Measurements from ENCODE around the gene PROZ.
"Not testable (repeated sequence)": the region's sequence is repeated elsewhere in the genome, so short reads cannot be mapped to it uniquely, and the experiment has no call there.

PROZ gene

GRCh38 chr13:113157929-113158747 lies at the start of gene PROZ:
Gene PROZ (plus strand): TSS chr13:113158648. CDS start chr13:113158661, 13 bp downstream.
- no peaks in the 10 kb centered on the region for H3K27me3 ChIP-seq (ENCODE audit: control insufficient read depth, insufficient read depth, low read length)
- no peak within 1 kb of the TSS for H3K4me3 ChIP-seq (ENCODE audit: low read depth, low read length)
- H3K9ac ChIP-seq (ENCODE audit: low read depth, low read length): peak within 1 kb of the TSS; percentile 37
- peaks cover 9% of the 10 kb centered on the region for H3K4me1 ChIP-seq (ENCODE audit: control insufficient read depth, insufficient read depth, low read length)
- H3K9me3 ChIP-seq (ENCODE audit: control insufficient read depth, insufficient read depth, low read length): no peaks in the 10 kb centered on the region
- H3K36me3 ChIP-seq (ENCODE audit: control insufficient read depth, insufficient read depth, low read length): no peaks in the 10 kb centered on the region

- H3K4me3 ChIP-seq (ENCODE audit: low read depth, low read length): peak overlapping the region; percentile 49
- no peaks in the 10 kb centered on the region for H3K4me1 ChIP-seq (ENCODE audit: control insufficient read depth, insufficient read depth, low read length)
- no peaks in the 10 kb centered on the region for H3K9me3 ChIP-seq (ENCODE audit: control insufficient read depth, insufficient read depth, low read length)
- H3K9ac ChIP-seq (ENCODE audit: low read depth, low read length): no peak overlapping the region
- H3K36me3 ChIP-seq (ENCODE audit: control insufficient read depth, insufficient read depth, low read length): no peaks in the 10 kb centered on the region
- peaks cover 25% of the 10 kb centered on the region for H3K27me3 ChIP-seq (ENCODE audit: control insufficient read depth, insufficient read depth, low read length)
Observed at GRCh38 chr13:113109151-113110047, 49.0 kb upstream of the PROZ start.

GRCh38 chr13:113110048-113110851 lies 48.2 kb upstream of the PROZ start:
- no peaks in the 10 kb centered on the region for H3K9me3 ChIP-seq (ENCODE audit: control insufficient read depth, insufficient read depth, low read length)

GRCh38 chr13:113110852-113111315 lies 47.6 kb upstream of the PROZ start:
- H3K9me3 ChIP-seq (ENCODE audit: control insufficient read depth, insufficient read depth, low read length): no peaks in the 10 kb centered on the region
- H3K4me3 ChIP-seq (ENCODE audit: low read depth, low read length): peak overlapping the region; percentile 49
- no peak overlapping the region for H3K9ac ChIP-seq (ENCODE audit: low read depth, low read length)
- H3K27me3 ChIP-seq (ENCODE audit: control insufficient read depth, insufficient read depth, low read length): peaks cover 25% of the 10 kb centered on the region
- no peaks in the 10 kb centered on the region for H3K36me3 ChIP-seq (ENCODE audit: control insufficient read depth, insufficient read depth, low read length)
- no peaks in the 10 kb centered on the region for H3K4me1 ChIP-seq (ENCODE audit: control insufficient read depth, insufficient read depth, low read length)

More at GRCh38 chr13:113110048-113110851, 48.2 kb upstream of the PROZ start:
- Histone ChIP-seq H3K4me3 (ENCODE audit: low read depth, low read length) (peak overlapping the region; percentile 49), H3K36me3 (ENCODE audit: control insufficient read depth, insufficient read depth, low read length) (no peaks in the 10 kb centered on the region), H3K27me3 (ENCODE audit: control insufficient read depth, insufficient read depth, low read length) (peaks cover 25% of the 10 kb centered on the region), H3K4me1 (ENCODE audit: control insufficient read depth, insufficient read depth, low read length) (no peaks in the 10 kb centered on the region), H3K9ac (ENCODE audit: low read depth, low read length) (no peak overlapping the region)

- H3K4me1 ChIP-seq (ENCODE audit: control insufficient read depth, insufficient read depth, low read length); H3K9ac ChIP-seq (ENCODE audit: low read depth, low read length); H3K9me3 ChIP-seq (ENCODE audit: control insufficient read depth, insufficient read depth, low read length); H3K36me3 ChIP-seq (ENCODE audit: control insufficient read depth, insufficient read depth, low read length); H3K4me3 ChIP-seq (ENCODE audit: low read depth, low read length): not testable (repeated sequence)
- peaks cover 25% of the 10 kb centered on the region for H3K27me3 ChIP-seq (ENCODE audit: control insufficient read depth, insufficient read depth, low read length)
Observed at GRCh38 chr13:113111821-113112220, 46.6 kb upstream of the PROZ start.

GRCh38 chr13:113112475-113112874 lies 46.0 kb upstream of the PROZ start:
- H3K4me1 ChIP-seq (ENCODE audit: control insufficient read depth, insufficient read depth, low read length); H3K4me3 ChIP-seq (ENCODE audit: low read depth, low read length); H3K9ac ChIP-seq (ENCODE audit: low read depth, low read length); H3K9me3 ChIP-seq (ENCODE audit: control insufficient read depth, insufficient read depth, low read length); H3K36me3 ChIP-seq (ENCODE audit: control insufficient read depth, insufficient read depth, low read length): not testable (repeated sequence)
- peaks cover 25% of the 10 kb centered on the region for H3K27me3 ChIP-seq (ENCODE audit: control insufficient read depth, insufficient read depth, low read length)

GRCh38 chr13:113112893-113113845 lies 45.3 kb upstream of the PROZ start:
- Histone ChIP-seq H3K9me3 (ENCODE audit: control insufficient read depth, insufficient read depth, low read length) (no peaks in the 10 kb centered on the region), H3K36me3 (ENCODE audit: control insufficient read depth, insufficient read depth, low read length) (no peaks in the 10 kb centered on the region), H3K4me3 (ENCODE audit: low read depth, low read length) (no peak overlapping the region), H3K9ac (ENCODE audit: low read depth, low read length) (no peak overlapping the region), H3K27me3 (ENCODE audit: control insufficient read depth, insufficient read depth, low read length) (peaks cover 25% of the 10 kb centered on the region), H3K4me1 (ENCODE audit: control insufficient read depth, insufficient read depth, low read length) (no peaks in the 10 kb centered on the region)

GRCh38 chr13:113113846-113114271 lies 44.6 kb upstream of the PROZ start:
- Histone ChIP-seq H3K4me1 (ENCODE audit: control insufficient read depth, insufficient read depth, low read length) (no peaks in the 10 kb centered on the region), H3K4me3 (ENCODE audit: low read depth, low read length) (no peak overlapping the region), H3K9ac (ENCODE audit: low read depth, low read length) (no peak overlapping the region), H3K27me3 (ENCODE audit: control insufficient read depth, insufficient read depth, low read length) (peaks cover 25% of the 10 kb centered on the region), H3K36me3 (ENCODE audit: control insufficient read depth, insufficient read depth, low read length) (no peaks in the 10 kb centered on the region), H3K9me3 (ENCODE audit: control insufficient read depth, insufficient read depth, low read length) (no peaks in the 10 kb centered on the region)

GRCh38 chr13:113114511-113115362 lies 43.7 kb upstream of the PROZ start:
- Histone ChIP-seq H3K4me3 (ENCODE audit: low read depth, low read length) (no peak overlapping the region), H3K9ac (ENCODE audit: low read depth, low read length) (no peak overlapping the region), H3K9me3 (ENCODE audit: control insufficient read depth, insufficient read depth, low read length) (no peaks in the 10 kb centered on the region), H3K4me1 (ENCODE audit: control insufficient read depth, insufficient read depth, low read length) (no peaks in the 10 kb centered on the region), H3K36me3 (ENCODE audit: control insufficient read depth, insufficient read depth, low read length) (no peaks in the 10 kb centered on the region), H3K27me3 (ENCODE audit: control insufficient read depth, insufficient read depth, low read length) (peaks cover 18% of the 10 kb centered on the region)

Measured in iPS-15b (cell line).